IMR-90 (cell line): ENCODE data around the gene TIPRL. TPM values are rescaled to one million over a fixed set of nuclear protein-coding genes. Genes with fewer than 3 reads are reported as not detected.
"Not testable (repeated sequence)": the region's sequence is repeated elsewhere in the genome, so short reads cannot be mapped to it uniquely, and the experiment has no call there.

ENCODE experiments used
- ATAC-seq: fragments of 200-7000 bp; cut with Tn5 transposase; 2 replicates; pipeline ENCODE4 v1.9.1; 2020; ENCODE audit warnings: low read depth, mild to moderate bottlenecking, moderate library complexity
- BruUV-seq: library from RNA; stranded (reverse); fragments of 400-500 nt; replicated peaks from 2 replicates; lab custom pipeline; 2021; lab: Mats Ljungman, UMichigan
- CTCF ChIA-PET: fragments of 300-600 bp; formaldehyde crosslinking; extraction: SDS; loops from one replicate; lab custom pipeline; 2021; ENCODE audit warnings: antibody characterized with exemption; lab: Yijun Ruan, JAX
- POLR2A ChIA-PET: fragments of 300-600 bp; sonication (Branson Sonifier 250); formaldehyde crosslinking; loops from one replicate; lab custom pipeline; 2022; ENCODE audit warnings: antibody characterized with exemption; ENCODE audit not compliant: unreplicated experiment; lab: Charles Lee
- DNase-seq: peaks from one replicate; pipeline ENCODE4 v3.0.0; 2013
- H2AFZ ChIP-seq: replicated peaks from 2 replicates; pipeline ENCODE3; 2013; ENCODE audit warnings: low read length, mild to moderate bottlenecking; ENCODE audit not compliant: poor library complexity
- H2AK5ac ChIP-seq: 2 replicates; pipeline ENCODE4 v1.6.1; 2013; ENCODE audit warnings: low read depth, low read length, inconsistent platforms
- H2AK9ac ChIP-seq: replicated peaks from 2 replicates; pipeline ENCODE3; 2013; ENCODE audit warnings: mild to moderate bottlenecking, low read depth, low read length, moderate library complexity; ENCODE audit not compliant: poor library complexity
- H2BK120ac ChIP-seq: 2 replicates; pipeline ENCODE4 v1.6.1; 2013; ENCODE audit warnings: low read depth, low read length, inconsistent platforms
- H2BK15ac ChIP-seq: 3 replicates; pipeline ENCODE4 v1.6.1; 2013; ENCODE audit warnings: low read depth, low read length, inconsistent platforms
- H2BK20ac ChIP-seq: 2 replicates; pipeline ENCODE4 v1.6.1; 2013; ENCODE audit warnings: low read depth, mild to moderate bottlenecking, inconsistent platforms, low read length, moderate library complexity
- H2BK5ac ChIP-seq: 2 replicates; pipeline ENCODE4 v1.6.1; 2013; ENCODE audit warnings: mild to moderate bottlenecking, low read depth, low read length, inconsistent platforms; ENCODE audit not compliant: poor library complexity, severe bottlenecking
- H3K14ac ChIP-seq: replicated peaks from 2 replicates; pipeline ENCODE4 v1.6.1; 2013; ENCODE audit warnings: low read depth, low read length, inconsistent platforms
- H3K18ac ChIP-seq: 2 replicates; pipeline ENCODE4 v1.6.1; 2013; ENCODE audit warnings: low read depth, low read length, control low read depth
- H3K23ac ChIP-seq: 2 replicates; pipeline ENCODE4 v1.6.1; 2013; ENCODE audit warnings: low read depth, low read length, inconsistent platforms
- H3K27ac ChIP-seq: 2 replicates; pipeline ENCODE4 v1.5.1; 2013; ENCODE audit warnings: mild to moderate bottlenecking, control low read depth, low read length; ENCODE audit not compliant: insufficient read depth
- H3K27me3 ChIP-seq: 2 replicates; pipeline ENCODE4 v1.6.1; 2013; ENCODE audit warnings: low read length; ENCODE audit not compliant: control insufficient read depth, insufficient read depth
- H3K36me3 ChIP-seq: 2 replicates; pipeline ENCODE4 v1.6.1; 2013; ENCODE audit warnings: low read length, mixed read lengths; ENCODE audit not compliant: control insufficient read depth, insufficient read depth
- H3K4ac ChIP-seq: 2 replicates; pipeline ENCODE4 v1.6.1; 2013; ENCODE audit warnings: low read depth, low read length, inconsistent platforms
- H3K4me1 ChIP-seq: 2 replicates; pipeline ENCODE4 v1.6.1; 2013; ENCODE audit warnings: low read length, mixed read lengths; ENCODE audit not compliant: control insufficient read depth, insufficient read depth
- H3K4me2 ChIP-seq: 2 replicates; pipeline ENCODE4 v1.6.1; 2013; ENCODE audit warnings: low read depth, mild to moderate bottlenecking, control low read depth, low read length, moderate library complexity
- H3K4me3 ChIP-seq: 2 replicates; pipeline ENCODE4 v1.5.1; 2013; ENCODE audit warnings: low read depth, mild to moderate bottlenecking, control low read depth, low read length, moderate library complexity; ENCODE audit not compliant: insufficient read depth
- H3K56ac ChIP-seq: 2 replicates; pipeline ENCODE4 v1.6.1; 2013; ENCODE audit warnings: low read length, inconsistent platforms; ENCODE audit not compliant: insufficient read depth; ENCODE audit errors: extremely low read depth
- H3K79me1 ChIP-seq, 2 experiments: 2 replicates each; pipeline ENCODE4 v1.6.1; 2013; ENCODE audit warnings: low read length in 2 of 2, inconsistent platforms in 1 of 2, low read depth in 1 of 2
- H3K9ac ChIP-seq: 2 replicates; pipeline ENCODE4 v1.6.1; 2013; ENCODE audit warnings: low read depth, low read length, control low read depth
- H3K9me1 ChIP-seq: 2 replicates; pipeline ENCODE4 v1.6.1; 2013; ENCODE audit warnings: low read length, inconsistent platforms; ENCODE audit not compliant: insufficient read depth
- H3K9me3 ChIP-seq: 2 replicates; pipeline ENCODE4 v1.6.1; 2013; ENCODE audit warnings: low read length; ENCODE audit not compliant: control insufficient read depth, insufficient read depth
- H4K20me1 ChIP-seq: 2 replicates; pipeline ENCODE4 v1.6.1; 2013; ENCODE audit warnings: low read length, inconsistent platforms; ENCODE audit not compliant: insufficient read depth
- H4K5ac ChIP-seq: 2 replicates; pipeline ENCODE4 v1.6.1; 2013; ENCODE audit warnings: mild to moderate bottlenecking, low read depth, low read length, control low read depth
- H4K8ac ChIP-seq, 2 experiments: 2 replicates each; pipeline ENCODE4 v1.6.1; 2013; ENCODE audit warnings: low read depth in 2 of 2, low read length in 2 of 2, control low read depth in 1 of 2, inconsistent platforms in 1 of 2
- H4K91ac ChIP-seq: 2 replicates; pipeline ENCODE4 v1.6.1; 2013; ENCODE audit warnings: low read depth, low read length, inconsistent platforms; ENCODE audit not compliant: insufficient read depth
- WGBS, 2 experiments: methylation state at CpG; one replicate each; pipeline versions ENCODE4 v1.1.5 to v1.1.7; 2013; ENCODE audit warnings: missing lambda C conversion rate in 2 of 2; ENCODE audit not compliant: insufficient read length in 1 of 2; ENCODE audit errors: extremely low coverage in 2 of 2; 5-methylcytosine and 5-hydroxymethylcytosine counted together
- dilution Hi-C: fragments of 300-500 bp; cut with HindIII; formaldehyde crosslinking; loops from one replicate; pipeline ENCODE4 v1.14.3; 2018; ENCODE audit warnings: low sequenced_read_pairs; ENCODE audit not compliant: unreplicated experiment
- in situ Hi-C: fragments of 300-500 bp; cut with MboI; formaldehyde crosslinking; loops from 3 replicates; pipeline ENCODE4 v1.14.3; 2019; ENCODE audit warnings: low sequenced_read_pairs, inconsistent platforms, mixed read lengths
- intact Hi-C: fragments of 100-400 bp; cut with micrococcal nuclease; formaldehyde crosslinking; loops from 2 replicates; pipeline ENCODE4 v1.10.0; 2022
- polyA plus RNA-seq, 3 experiments: library from polyadenylated mRNA; depleted of rRNA; stranded (reverse); fragments of >200 nt; gene quantifications; 2 replicates each; pipeline ENCODE4 v1.2.3, GENCODE V29; 2012; ENCODE audit warnings: low replicate concordance in 1 of 3
- total RNA-seq: library from RNA; depleted of rRNA; stranded (reverse); fragments of >200 nt; gene quantifications from 2 replicates; pipeline ENCODE4 v1.2.3, GENCODE V29; 2012

Gene TIPRL
- total and polyA plus RNA-seq, 2 of the 4 experiments (the other 2 are of a cell fraction): 15.4 to 23.8 TPM

- DNase-seq, H3K18ac ChIP-seq, H3K4me2 ChIP-seq, H3K23ac ChIP-seq, in situ Hi-C loops, H4K91ac ChIP-seq, H2AK5ac ChIP-seq, H3K79me1 ChIP-seq, CTCF ChIA-PET, ATAC-seq, H3K4ac ChIP-seq, BruUV-seq, H3K4me1 ChIP-seq, H2AK9ac ChIP-seq, H3K56ac ChIP-seq, H3K9me3 ChIP-seq, H3K27me3 ChIP-seq, H3K36me3 ChIP-seq, H2BK20ac ChIP-seq, H4K5ac ChIP-seq, dilution Hi-C loops, intact Hi-C loops, H2BK15ac ChIP-seq, H4K20me1 ChIP-seq, POLR2A ChIA-PET, H3K9ac ChIP-seq, H2BK5ac ChIP-seq, H4K8ac ChIP-seq, H3K4me3 ChIP-seq, H3K9me1 ChIP-seq, H3K27ac ChIP-seq, H2BK120ac ChIP-seq, H3K14ac ChIP-seq, H2AFZ ChIP-seq: not testable (repeated sequence)
- 80% methylated on average over 1 of the region's 4 CpGs; no CpG with 5 or more reads in 1 of the 2 experiments for WGBS, 2 experiments
These were observed 24.1 kb upstream of the TIPRL start for GRCh38 chr1:168154707-168155106.
